Mesenchymal stem cell (in vitro differentiated cells and primary cell): ENCODE data around the gene CFAP299.
A peak's percentile ranks its signal among the peaks of the same experiment; 100 is the strongest.

Source experiments
- DNase-seq: peaks from one replicate; pipeline ENCODE4 v3.0.0-alpha.2; 2013
- H2AFZ ChIP-seq: one replicate; pipeline ENCODE4 v1.6.1; 2013; ENCODE audit warnings: low read depth, mild to moderate bottlenecking, control low read depth, inconsistent platforms, low read length, moderate library complexity
- H2AK5ac ChIP-seq: 2 replicates; pipeline ENCODE4 v1.6.1; 2013; ENCODE audit warnings: low read length, moderate library complexity, mild to moderate bottlenecking, inconsistent platforms; ENCODE audit not compliant: severe bottlenecking
- H2BK120ac ChIP-seq: one replicate; pipeline ENCODE4 v1.6.1; 2013; ENCODE audit warnings: low read depth, mild to moderate bottlenecking, inconsistent platforms, low read length, moderate library complexity
- H2BK12ac ChIP-seq, 2 experiments: one replicate each; pipeline ENCODE4 v1.6.1; 2013; ENCODE audit warnings: inconsistent platforms in 2 of 2, low read length in 2 of 2, mild to moderate bottlenecking in 2 of 2, moderate library complexity in 2 of 2, control low read depth in 1 of 2
- H2BK15ac ChIP-seq: one replicate; pipeline ENCODE4 v1.6.1; 2013; ENCODE audit warnings: mild to moderate bottlenecking, low read depth, inconsistent platforms; ENCODE audit not compliant: poor library complexity, severe bottlenecking
- H2BK5ac ChIP-seq: 2 replicates; pipeline ENCODE4 v1.6.1; 2013; ENCODE audit warnings: low read depth, mild to moderate bottlenecking, low read length, control low read depth, inconsistent platforms; ENCODE audit not compliant: poor library complexity, severe bottlenecking
- H3K14ac ChIP-seq, 2 experiments: one replicate each; pipeline ENCODE4 v1.6.1; 2013; ENCODE audit warnings: inconsistent platforms in 2 of 2, low read length in 2 of 2, control low read depth in 1 of 2, mild to moderate bottlenecking in 1 of 2, moderate library complexity in 1 of 2
- H3K18ac ChIP-seq, 2 experiments: one replicate each; pipeline ENCODE4 v1.6.1; 2013; ENCODE audit warnings: inconsistent platforms in 2 of 2, low read length in 2 of 2, control low read depth in 1 of 2, low read depth in 1 of 2, mild to moderate bottlenecking in 1 of 2
- H3K23ac ChIP-seq, 2 experiments: one replicate each; pipeline ENCODE4 v1.6.1; 2013; ENCODE audit warnings: inconsistent platforms in 2 of 2, low read length in 2 of 2, mild to moderate bottlenecking in 2 of 2, moderate library complexity in 2 of 2, control low read depth in 1 of 2
- H3K27ac ChIP-seq: 2 replicates; pipeline ENCODE4 v1.5.1; 2013; ENCODE audit warnings: mild to moderate bottlenecking, moderate library complexity, low read length, control low read depth, inconsistent platforms; ENCODE audit not compliant: poor library complexity, severe bottlenecking
- H3K27me3 ChIP-seq, 2 experiments: 2 replicates each; pipeline versions ENCODE4 v1.6.1 to v1.7.0; 2013; ENCODE audit warnings: low read length in 2 of 2, mild to moderate bottlenecking in 2 of 2, moderate library complexity in 2 of 2, control low read depth in 1 of 2, inconsistent platforms in 1 of 2; ENCODE audit not compliant: control insufficient read depth in 1 of 2, insufficient read depth in 1 of 2
- H3K36me3 ChIP-seq, 2 experiments: 2 replicates each; pipeline versions ENCODE4 v1.6.1 to v1.7.0; 2013; ENCODE audit warnings: low read length in 2 of 2, control low read depth in 1 of 2, inconsistent platforms in 1 of 2, low read depth in 1 of 2, mild to moderate bottlenecking in 1 of 2; ENCODE audit not compliant: insufficient read depth in 2 of 2, control insufficient read depth in 1 of 2
- H3K4ac ChIP-seq, 2 experiments: one replicate each; pipeline ENCODE4 v1.6.1; 2013; ENCODE audit warnings: inconsistent platforms in 2 of 2, low read length in 2 of 2, mild to moderate bottlenecking in 2 of 2, moderate library complexity in 2 of 2, control low read depth in 1 of 2, low read depth in 1 of 2
- H3K4me1 ChIP-seq: 2 replicates; pipeline ENCODE4 v1.6.1; 2013; ENCODE audit warnings: low read depth, low read length, control low read depth; ENCODE audit not compliant: control insufficient read depth, insufficient read depth
- H3K4me2 ChIP-seq: 2 replicates; pipeline ENCODE4 v1.6.1; 2013; ENCODE audit warnings: low read length, mild to moderate bottlenecking, inconsistent platforms; ENCODE audit not compliant: poor library complexity, severe bottlenecking
- H3K4me3 ChIP-seq, 2 experiments: 2 replicates each; pipeline versions ENCODE4 v1.5.1 to v1.7.0; 2013; ENCODE audit warnings: low read length in 2 of 2, mild to moderate bottlenecking in 2 of 2, control low read depth in 1 of 2, low read depth in 1 of 2; ENCODE audit not compliant: insufficient read depth in 1 of 2
- H3K79me1 ChIP-seq: replicated peaks from 2 replicates; pipeline ENCODE4 v1.6.1; 2013; ENCODE audit warnings: mild to moderate bottlenecking, control low read depth, low read length, inconsistent platforms; ENCODE audit not compliant: poor library complexity, severe bottlenecking
- H3K9ac ChIP-seq: 2 replicates; pipeline ENCODE4 v1.7.0; 2013; ENCODE audit warnings: mild to moderate bottlenecking, low read length, moderate library complexity
- H3K9me3 ChIP-seq: 2 replicates; pipeline ENCODE4 v1.7.0; 2013; ENCODE audit warnings: mild to moderate bottlenecking, low read length; ENCODE audit not compliant: control insufficient read depth
- H4K8ac ChIP-seq: one replicate; pipeline ENCODE4 v1.6.1; 2013; ENCODE audit warnings: inconsistent platforms, mild to moderate bottlenecking, low read length, moderate library complexity
- H4K91ac ChIP-seq: one replicate; pipeline ENCODE4 v1.6.1; 2013; ENCODE audit warnings: mild to moderate bottlenecking, low read length, inconsistent platforms
- WGBS: methylation state at CpG from one replicate; pipeline ENCODE4 v1.1.7; 2013; ENCODE audit warnings: mixed read lengths; 5-methylcytosine and 5-hydroxymethylcytosine counted together

The CFAP299 gene

GRCh38 chr4:80529026-80529425, 193.5 kb downstream of the CFAP299 start:
- no peak overlapping the region for H3K23ac ChIP-seq
- no peaks in the 10 kb centered on the region for H3K36me3 ChIP-seq
- no peak overlapping the region for H2BK120ac ChIP-seq
- no peak overlapping the region for H3K27ac ChIP-seq
- no peak overlapping the region for H2AFZ ChIP-seq
- no peak overlapping the region for H3K4me3 ChIP-seq
- H3K27me3 ChIP-seq = no peaks in the 10 kb centered on the region
- H3K14ac ChIP-seq = no peak overlapping the region
- H2BK12ac ChIP-seq = no peak overlapping the region
- H3K18ac ChIP-seq = no peak overlapping the region
- H2AK5ac ChIP-seq = no peak overlapping the region
- no peak overlapping the region for H4K91ac ChIP-seq
- no peak overlapping the region for H3K9ac ChIP-seq
- H3K4me1 ChIP-seq = no peaks in the 10 kb centered on the region
- H3K4ac ChIP-seq = no peak overlapping the region
- no peak overlapping the region for H3K4me2 ChIP-seq
- H3K9me3 ChIP-seq = no peaks in the 10 kb centered on the region
- no peaks in the 10 kb centered on the region for H3K79me1 ChIP-seq
- peak; percentile 70 for DNase-seq
- no peak overlapping the region for H2BK15ac ChIP-seq
- no peak overlapping the region for H4K8ac ChIP-seq
- H2BK5ac ChIP-seq = no peak overlapping the region

- no peak overlapping the region for H3K18ac ChIP-seq
- 33% methylated on average over 2 of the region's 2 CpGs for WGBS
- H2BK5ac ChIP-seq = no peak overlapping the region
- H3K4ac ChIP-seq = no peak overlapping the region
- DNase-seq = no peak
- no peak overlapping the region for H4K8ac ChIP-seq
- no peaks in the 10 kb centered on the region for H3K9me3 ChIP-seq
- H2BK120ac ChIP-seq = no peak overlapping the region
- no peak overlapping the region for H4K91ac ChIP-seq
- H3K36me3 ChIP-seq = no peaks in the 10 kb centered on the region
- no peaks in the 10 kb centered on the region for H3K27me3 ChIP-seq
- H3K27ac ChIP-seq = no peak overlapping the region
- H3K23ac ChIP-seq = no peak overlapping the region
- no peak overlapping the region for H3K4me3 ChIP-seq
- H2BK12ac ChIP-seq = no peak overlapping the region
- no peak overlapping the region for H3K4me2 ChIP-seq
- no peak overlapping the region for H3K14ac ChIP-seq
- H3K4me1 ChIP-seq = no peaks in the 10 kb centered on the region
- H2AK5ac ChIP-seq = no peak overlapping the region
- H2BK15ac ChIP-seq = no peak overlapping the region
- no peak overlapping the region for H3K9ac ChIP-seq
- H3K79me1 ChIP-seq = no peaks in the 10 kb centered on the region
- H2AFZ ChIP-seq = no peak overlapping the region
Measured at GRCh38 chr4:80532674-80533333, 197.3 kb downstream of the CFAP299 start.

GRCh38 chr4:80535551-80535950, 200.0 kb downstream of the CFAP299 start:
- H3K4ac ChIP-seq = no peak overlapping the region
- no peak overlapping the region for H3K4me3 ChIP-seq
- H3K18ac ChIP-seq = no peak overlapping the region
- WGBS = no CpG with 5 or more reads among the region's 1 CpG
- no peak overlapping the region for H3K23ac ChIP-seq
- no peaks in the 10 kb centered on the region for H3K27me3 ChIP-seq
- H2AFZ ChIP-seq = no peak overlapping the region
- H3K4me2 ChIP-seq = no peak overlapping the region
- no peaks in the 10 kb centered on the region for H3K4me1 ChIP-seq
- H2AK5ac ChIP-seq = no peak overlapping the region
- no peak overlapping the region for H3K9ac ChIP-seq
- no peak for DNase-seq
- H3K27ac ChIP-seq = no peak overlapping the region
- H3K36me3 ChIP-seq = no peaks in the 10 kb centered on the region
- no peak overlapping the region for H4K91ac ChIP-seq
- no peak overlapping the region for H2BK5ac ChIP-seq
- no peak overlapping the region for H2BK15ac ChIP-seq
- H2BK120ac ChIP-seq = no peak overlapping the region
- H3K14ac ChIP-seq = no peak overlapping the region
- no peaks in the 10 kb centered on the region for H3K79me1 ChIP-seq
- H4K8ac ChIP-seq = no peak overlapping the region
- H2BK12ac ChIP-seq = no peak overlapping the region
- no peaks in the 10 kb centered on the region for H3K9me3 ChIP-seq

GRCh38 chr4:80538276-80538926, 202.9 kb downstream of the CFAP299 start:
- Histone ChIP-seq H3K18ac (no peak overlapping the region), H3K36me3 (no peaks in the 10 kb centered on the region), H3K14ac (no peak overlapping the region), H3K9me3 (no peaks in the 10 kb centered on the region), H3K79me1 (no peaks in the 10 kb centered on the region), H3K9ac (no peak overlapping the region), H2BK15ac (no peak overlapping the region), H2AK5ac (no peak overlapping the region), H3K4ac (no peak overlapping the region), H3K4me3 (no peak overlapping the region), H2BK5ac (no peak overlapping the region), H3K23ac (no peak overlapping the region), H4K91ac (no peak overlapping the region), H2AFZ (no peak overlapping the region), H3K27me3 (no peaks in the 10 kb centered on the region), H3K4me2 (no peak overlapping the region), H2BK12ac (no peak overlapping the region), H4K8ac (no peak overlapping the region), H3K4me1 (peaks cover 2% of the 10 kb centered on the region), H2BK120ac (no peak overlapping the region), H3K27ac (no peak overlapping the region)
- 93% methylated on average over 1 of the region's 4 CpGs for WGBS
- no peak for DNase-seq
